Activated CD8-positive, alpha-beta memory T cell treated with anti-CD3 and anti-CD28 coated beads, Interleukin-2, amount 10 ng/mL, durations not matched to agents 7 days and 5 days (primary cell): ENCODE data around the gene ITGA1. TPM values are rescaled to one million over a fixed set of nuclear protein-coding genes. Genes with fewer than 3 reads are reported as not detected.

ENCODE experiments used
- ATAC-seq: fragments of 150-1000 bp; cut with Tn5 transposase; one replicate; pipeline ENCODE4 v1.10.0; 2021; ENCODE audit warnings: moderate library complexity
- CTCF ChIA-PET: fragments of 350-600 bp; sonication (Branson Sonifier 250); formaldehyde crosslinking; loops from one replicate; lab custom pipeline; 2021; ENCODE audit warnings: antibody characterized with exemption; lab: Charles Lee
- DNase-seq: peaks from one replicate; pipeline ENCODE4 v3.0.0-alpha.2; 2020
- H3K27ac Mint-ChIP-seq: one replicate; pipeline ENCODE4 v1.8.0; 2021; ENCODE audit warnings: mild to moderate bottlenecking, mixed read lengths
- H3K27me3 Mint-ChIP-seq: one replicate; pipeline ENCODE4 v1.8.0; 2021; ENCODE audit warnings: mixed read lengths
- H3K36me3 Mint-ChIP-seq: one replicate; pipeline ENCODE4 v1.8.0; 2021; ENCODE audit warnings: mild to moderate bottlenecking, mixed read lengths
- H3K4me1 Mint-ChIP-seq: one replicate; pipeline ENCODE4 v1.8.0; 2021; ENCODE audit warnings: mixed read lengths
- H3K4me3 Mint-ChIP-seq: one replicate; pipeline ENCODE4 v1.8.0; 2021; ENCODE audit warnings: mild to moderate bottlenecking, moderate library complexity, mixed read lengths
- H3K9me3 Mint-ChIP-seq: one replicate; pipeline ENCODE4 v1.8.0; 2022; ENCODE audit warnings: low read depth, mixed read lengths
- total RNA-seq, 2 experiments: library from RNA; stranded (reverse); gene quantifications; one replicate each; pipeline ENCODE4 v1.2.3, GENCODE V29; 2021

The ITGA1 gene
- total RNA-seq, 2 experiments from 2014 or later, result 37.0 to 66.8 TPM

DNA sequence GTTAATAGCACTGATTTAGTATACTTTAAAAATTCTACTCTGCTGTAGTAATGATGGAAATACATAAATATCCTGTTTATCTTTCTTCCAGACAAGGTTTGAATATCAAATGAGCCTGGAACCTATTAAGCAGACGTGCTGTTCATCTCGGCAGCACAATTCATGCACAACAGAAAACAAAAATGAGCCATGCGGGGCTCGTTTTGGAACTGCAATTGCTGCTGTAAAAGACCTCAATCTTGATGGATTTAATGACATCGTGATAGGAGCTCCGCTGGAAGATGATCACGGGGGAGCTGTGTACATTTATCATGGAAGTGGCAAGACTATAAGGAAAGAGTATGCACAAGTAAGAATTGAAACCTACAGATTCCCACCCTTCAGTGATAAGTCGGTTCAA lies 122.4 kb downstream of the ITGA1 start:
- H3K9me3 Mint-ChIP-seq, result no peaks in the 10 kb centered on the region
- H3K4me1 Mint-ChIP-seq, result peaks cover 12% of the 10 kb centered on the region
- no peak overlapping the region for H3K4me3 Mint-ChIP-seq
- CTCF ChIA-PET, result no interaction called here
- no peaks in the 10 kb centered on the region for H3K36me3 Mint-ChIP-seq
- DNase-seq (no peak), ATAC-seq (no peak)
- H3K27ac Mint-ChIP-seq, result no peak overlapping the region
- H3K27me3 Mint-ChIP-seq, result no peaks in the 10 kb centered on the region

DNA sequence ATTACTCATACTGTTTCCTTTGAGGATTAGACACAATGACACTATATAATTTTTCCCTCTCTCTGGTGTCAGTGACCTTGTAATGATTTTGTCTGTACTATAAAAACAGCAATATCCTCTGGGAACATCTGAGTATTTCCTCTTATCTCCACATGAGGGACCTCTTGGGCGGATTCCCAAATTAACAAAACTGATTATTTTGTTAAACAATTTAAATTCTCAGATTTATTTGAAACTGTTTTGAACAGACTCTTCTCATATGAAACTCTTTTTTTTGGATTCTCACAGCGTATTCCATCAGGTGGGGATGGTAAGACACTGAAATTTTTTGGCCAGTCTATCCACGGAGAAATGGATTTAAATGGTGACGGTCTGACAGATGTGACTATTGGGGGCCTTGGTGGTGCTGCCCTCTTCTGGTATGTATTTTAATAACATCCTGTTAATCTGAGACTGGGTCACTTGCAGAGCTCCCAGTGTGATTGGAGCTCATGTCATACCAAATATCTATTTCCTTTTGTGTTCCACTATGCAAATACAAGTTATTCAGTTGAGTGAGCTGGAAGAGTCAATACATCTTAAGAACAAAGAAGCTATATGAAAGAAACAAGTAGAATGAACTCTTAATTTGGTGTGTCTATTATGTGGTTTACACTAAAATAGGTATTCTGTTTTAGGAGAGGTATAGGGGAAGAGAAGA lies 127.6 kb downstream of the ITGA1 start:
- no peaks in the 10 kb centered on the region for H3K27me3 Mint-ChIP-seq
- no peaks in the 10 kb centered on the region for H3K9me3 Mint-ChIP-seq
- peak overlapping the region; percentile 7 for H3K27ac Mint-ChIP-seq
- DNase-seq (peak; percentile 67), ATAC-seq (peak; percentile 98)
- H3K4me1 Mint-ChIP-seq, result peaks cover 10% of the 10 kb centered on the region
- peak overlapping the region; percentile 41 for H3K4me3 Mint-ChIP-seq
- CTCF ChIA-PET, result interaction anchor here (0.6 to 2.1 kb wide), 24 partner anchors 9 to 257 kb away, joined by 3 to 16 read pairs (median 4); partner anchors contain the start of genes ITGA1 and PELO
- H3K36me3 Mint-ChIP-seq, result peaks cover 2% of the 10 kb centered on the region

DNA sequence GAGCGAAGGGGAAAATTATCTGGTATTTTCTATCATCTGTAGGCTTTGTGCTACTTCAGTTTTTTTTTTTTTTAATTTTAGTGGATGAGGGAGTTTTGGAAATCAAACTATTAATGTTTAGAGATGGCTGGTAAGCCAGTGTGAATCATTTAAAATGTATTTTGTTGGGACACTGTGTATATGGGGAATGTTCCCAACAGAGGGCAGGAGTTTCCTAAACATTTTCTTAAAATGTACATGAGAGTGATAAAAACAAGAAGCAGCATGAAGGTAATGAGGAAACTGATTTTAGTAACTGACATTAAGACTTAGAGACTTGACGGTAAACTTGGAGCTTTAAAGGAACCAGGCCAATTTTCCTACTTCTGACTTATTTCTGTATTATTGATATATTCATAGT lies 133.2 kb downstream of the ITGA1 start:
- H3K9me3 Mint-ChIP-seq, result no peaks in the 10 kb centered on the region
- peaks cover 8% of the 10 kb centered on the region for H3K4me1 Mint-ChIP-seq
- CTCF ChIA-PET, result no interaction called here
- no peak overlapping the region for H3K27ac Mint-ChIP-seq
- H3K27me3 Mint-ChIP-seq, result no peaks in the 10 kb centered on the region
- H3K4me3 Mint-ChIP-seq, result no peak overlapping the region
- no peak for DNase-seq
- H3K36me3 Mint-ChIP-seq, result peaks cover 7% of the 10 kb centered on the region
- ATAC-seq, result no peak

DNA sequence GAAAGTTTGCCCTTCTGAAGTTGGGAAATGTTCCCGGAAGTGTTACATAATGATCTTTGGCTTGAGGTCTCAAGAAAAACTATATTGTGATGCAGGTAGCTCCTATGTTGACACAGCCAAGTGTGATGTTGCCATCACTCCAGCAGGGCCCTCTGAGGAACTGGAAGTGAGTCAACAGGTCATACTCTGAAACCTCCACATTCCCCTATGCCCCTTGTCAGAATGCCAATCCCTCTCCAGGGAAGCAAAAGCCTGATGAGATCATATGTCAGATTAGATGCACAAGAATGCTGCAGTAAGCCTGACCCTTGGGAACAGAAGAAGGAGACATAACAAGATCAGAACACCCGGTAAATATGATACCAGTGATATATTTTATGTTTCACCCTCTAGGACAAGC lies 134.7 kb downstream of the ITGA1 start:
- DNase-seq (no peak), ATAC-seq (no peak)
- H3K4me1 Mint-ChIP-seq, result peaks cover 8% of the 10 kb centered on the region
- CTCF ChIA-PET, result interaction anchor here (1.2 kb wide), 1 partner anchor 258 kb away, joined by 3 read pairs; no protein-coding TSS in a partner anchor
- no peaks in the 10 kb centered on the region for H3K27me3 Mint-ChIP-seq
- H3K36me3 Mint-ChIP-seq, result peaks cover 14% of the 10 kb centered on the region
- no peak overlapping the region for H3K4me3 Mint-ChIP-seq
- no peaks in the 10 kb centered on the region for H3K9me3 Mint-ChIP-seq
- no peak overlapping the region for H3K27ac Mint-ChIP-seq

DNA sequence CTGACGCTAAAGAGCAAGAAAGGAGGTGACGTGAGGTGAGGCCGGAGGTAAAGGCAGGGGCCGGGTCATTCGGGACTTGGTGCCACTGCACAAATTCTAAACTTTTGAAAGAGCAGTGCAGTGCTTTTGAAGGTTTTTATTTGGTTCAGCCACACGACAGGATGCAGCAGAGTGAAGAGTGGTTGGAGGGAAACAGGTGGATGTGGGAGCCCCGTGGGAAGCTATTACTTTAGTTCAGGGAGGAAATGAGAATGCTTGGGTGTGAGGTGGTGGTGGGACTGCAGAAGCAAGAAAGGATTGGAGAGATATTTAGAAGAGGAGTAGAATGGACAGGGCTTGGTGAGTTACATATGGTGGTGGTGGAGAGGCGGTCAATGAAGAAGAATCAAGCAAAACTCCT lies 136.7 kb downstream of the ITGA1 start:
- Mint-ChIP-seq H3K27ac (no peak overlapping the region), H3K36me3 (peaks cover 21% of the 10 kb centered on the region), H3K4me3 (no peak overlapping the region), H3K4me1 (peaks cover 15% of the 10 kb centered on the region), H3K9me3 (no peaks in the 10 kb centered on the region), H3K27me3 (no peaks in the 10 kb centered on the region)
- ATAC-seq, result no peak
- no peak for DNase-seq
- CTCF ChIA-PET, result interaction anchor here (1.2 to 1.5 kb wide), 2 partner anchors 19 to 169 kb away, joined by 3 to 6 read pairs; no protein-coding TSS in a partner anchor

DNA sequence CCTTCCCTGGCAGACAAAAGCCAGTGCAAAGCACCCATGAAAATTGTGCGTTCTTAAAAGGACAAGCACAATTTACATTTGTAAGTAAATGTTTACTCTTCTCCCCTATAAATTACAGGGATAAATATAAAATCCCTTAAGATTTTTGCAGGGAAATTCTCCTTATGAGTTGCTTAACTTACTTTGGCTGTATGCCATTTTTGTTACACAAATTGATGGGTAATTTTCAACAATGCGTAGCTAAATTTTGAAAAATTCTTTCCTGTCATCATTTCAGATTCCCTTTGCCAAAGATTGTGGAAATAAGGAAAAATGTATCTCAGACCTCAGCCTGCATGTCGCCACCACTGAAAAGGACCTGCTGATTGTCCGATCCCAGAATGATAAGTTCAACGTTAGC lies 137.3 kb downstream of the ITGA1 start:
- H3K36me3 Mint-ChIP-seq, result peaks cover 23% of the 10 kb centered on the region
- H3K4me3 Mint-ChIP-seq, result no peak overlapping the region
- peaks cover 15% of the 10 kb centered on the region for H3K4me1 Mint-ChIP-seq
- CTCF ChIA-PET, result no interaction called here
- no peaks in the 10 kb centered on the region for H3K9me3 Mint-ChIP-seq
- H3K27me3 Mint-ChIP-seq, result no peaks in the 10 kb centered on the region
- no peak overlapping the region for H3K27ac Mint-ChIP-seq
- DNase-seq (no peak), ATAC-seq (no peak)

DNA sequence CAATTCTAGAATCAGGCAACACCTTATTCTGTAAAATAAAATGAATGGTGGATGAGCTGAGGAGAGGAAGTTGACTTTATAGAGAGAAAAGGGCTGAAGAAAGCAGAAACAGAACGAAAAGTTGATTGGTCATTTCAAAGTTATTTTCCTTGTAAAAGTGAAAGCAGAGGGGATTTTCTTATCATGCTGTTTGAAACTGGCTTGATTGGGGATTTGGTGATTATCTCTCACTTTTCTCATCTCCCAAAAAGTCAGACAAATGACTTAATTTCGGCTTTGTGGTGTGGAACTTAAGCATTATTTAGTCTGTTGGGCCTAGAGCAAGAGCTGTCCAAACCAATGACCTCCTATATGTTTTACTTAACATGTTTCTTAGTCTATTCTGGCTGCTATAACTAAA lies 141.0 kb downstream of the ITGA1 start:
- no peak for ATAC-seq
- no peak for DNase-seq
- Mint-ChIP-seq H3K36me3 (peaks cover 23% of the 10 kb centered on the region), H3K27ac (no peak overlapping the region), H3K9me3 (no peaks in the 10 kb centered on the region), H3K4me3 (no peak overlapping the region), H3K4me1 (peaks cover 15% of the 10 kb centered on the region), H3K27me3 (no peaks in the 10 kb centered on the region)
- CTCF ChIA-PET, result interaction anchor here (1.1 kb wide), 1 partner anchor 20 kb away, joined by 3 read pairs; no protein-coding TSS in a partner anchor

DNA sequence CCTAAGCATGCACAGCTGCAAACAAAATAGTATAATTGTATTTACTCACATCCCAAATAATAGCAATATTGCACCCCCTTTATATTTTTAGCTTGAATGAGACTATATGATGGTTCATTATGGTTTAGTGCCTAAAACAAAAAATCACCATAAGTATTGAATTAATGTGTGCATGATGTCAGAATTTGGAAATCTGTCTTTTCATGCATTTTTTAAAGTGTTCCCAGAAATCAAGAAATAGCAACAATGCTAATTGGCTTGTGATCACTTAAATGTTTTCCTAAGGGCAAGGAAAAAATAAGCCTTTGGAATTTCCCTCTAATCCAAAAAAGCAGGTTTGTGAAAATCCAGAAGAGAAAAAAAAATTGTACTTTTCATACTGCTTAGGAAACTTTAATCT lies 150.5 kb downstream of the ITGA1 start:
- no peak for ATAC-seq
- no peaks in the 10 kb centered on the region for H3K4me1 Mint-ChIP-seq
- no peak for DNase-seq
- CTCF ChIA-PET, result interaction anchor here (1.5 to 2.1 kb wide), 2 partner anchors 11 to 49 kb away, joined by 3 to 9 read pairs; no protein-coding TSS in a partner anchor
- H3K4me3 Mint-ChIP-seq, result no peak overlapping the region
- no peaks in the 10 kb centered on the region for H3K9me3 Mint-ChIP-seq
- H3K27ac Mint-ChIP-seq, result no peak overlapping the region
- peaks cover 2% of the 10 kb centered on the region for H3K36me3 Mint-ChIP-seq
- H3K27me3 Mint-ChIP-seq, result no peaks in the 10 kb centered on the region

DNA sequence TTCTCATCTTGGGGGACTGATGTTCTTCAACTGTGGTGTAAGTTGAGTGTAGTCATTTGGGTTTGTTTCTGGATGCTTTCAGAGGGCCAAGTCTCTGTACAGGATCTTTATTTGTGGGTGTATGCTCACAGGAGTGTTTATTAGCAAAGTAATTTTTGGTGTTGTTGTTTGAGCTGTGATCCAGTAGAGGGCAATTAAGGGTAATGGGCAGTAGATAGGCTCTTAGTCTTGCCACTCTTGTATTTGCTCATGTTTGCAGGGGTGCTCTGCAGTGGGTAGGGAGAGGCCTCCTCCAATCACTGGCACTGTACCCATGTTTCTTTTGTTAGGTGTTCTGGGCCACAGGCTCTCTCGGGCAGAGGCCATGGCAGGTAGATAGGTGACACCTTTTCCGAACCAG lies 155.6 kb downstream of the ITGA1 start:
- Mint-ChIP-seq H3K27ac (no peak overlapping the region), H3K36me3 (no peaks in the 10 kb centered on the region), H3K9me3 (no peaks in the 10 kb centered on the region), H3K27me3 (no peaks in the 10 kb centered on the region), H3K4me3 (no peak overlapping the region), H3K4me1 (peaks cover 20% of the 10 kb centered on the region)
- DNase-seq (no peak), ATAC-seq (peak; percentile 48)
- CTCF ChIA-PET, result interaction anchor here (1.0 to 2.5 kb wide), 3 partner anchors 20 to 252 kb away, joined by 3 to 8 read pairs (median 6); partner anchors contain the start of gene MOCS2

DNA sequence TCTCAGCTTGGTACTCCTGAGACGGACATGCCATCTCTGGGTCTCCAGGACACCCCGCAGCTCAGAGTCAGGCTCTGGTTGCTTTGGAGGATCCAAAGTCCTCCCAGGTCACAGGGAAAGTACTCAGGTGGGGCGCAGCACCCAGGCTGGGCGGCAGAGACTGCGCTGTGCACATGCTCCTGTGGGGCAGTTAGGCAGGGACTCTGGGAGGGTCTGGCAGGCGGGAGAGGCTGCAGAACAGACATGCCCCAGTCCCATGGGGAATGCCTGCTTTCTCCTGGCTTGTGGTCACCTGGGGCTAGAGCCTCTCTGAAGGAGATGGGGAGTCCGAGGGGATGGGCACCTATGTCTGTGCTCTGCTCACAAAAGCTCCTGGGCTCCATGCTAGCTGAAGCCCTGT lies 156.1 kb downstream of the ITGA1 start:
- Mint-ChIP-seq H3K27me3 (no peaks in the 10 kb centered on the region), H3K4me1 (peaks cover 25% of the 10 kb centered on the region), H3K4me3 (no peak overlapping the region), H3K9me3 (no peaks in the 10 kb centered on the region), H3K36me3 (no peaks in the 10 kb centered on the region), H3K27ac (no peak overlapping the region)
- DNase-seq, result no peak
- CTCF ChIA-PET, result interaction anchor here (1.0 to 2.5 kb wide), 5 partner anchors 20 to 253 kb away, joined by 3 to 16 read pairs (median 6); partner anchors contain the start of gene MOCS2
- no peak for ATAC-seq

DNA sequence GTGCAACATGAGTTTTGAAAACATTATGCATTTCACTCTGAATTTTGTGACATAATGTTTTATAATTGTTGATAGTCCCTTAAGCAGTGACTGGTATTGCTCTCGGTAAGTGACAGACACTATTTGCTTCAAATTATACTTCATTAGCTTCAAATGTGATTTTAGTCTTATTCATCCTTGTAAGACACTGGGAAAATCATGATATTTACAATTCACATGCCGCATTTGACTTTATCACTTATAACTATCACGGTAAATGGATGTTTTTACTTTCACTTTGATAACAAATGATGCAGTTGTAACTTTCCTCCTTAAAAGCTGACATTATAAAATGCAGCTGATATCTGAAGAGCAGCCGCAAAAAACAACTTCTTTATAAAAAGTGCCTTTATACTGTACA lies 157.3 kb downstream of the ITGA1 start:
- Mint-ChIP-seq H3K9me3 (no peaks in the 10 kb centered on the region), H3K4me3 (peak overlapping the region; percentile 67), H3K4me1 (peaks cover 31% of the 10 kb centered on the region), H3K27ac (peak overlapping the region; percentile 67), H3K27me3 (no peaks in the 10 kb centered on the region), H3K36me3 (no peaks in the 10 kb centered on the region)
- ATAC-seq (no peak), DNase-seq (no peak)
- CTCF ChIA-PET, result interaction anchor here (0.8 to 2.5 kb wide), 6 partner anchors 8 to 164 kb away, joined by 3 to 16 read pairs (median 4); partner anchors contain the start of gene MOCS2

DNA sequence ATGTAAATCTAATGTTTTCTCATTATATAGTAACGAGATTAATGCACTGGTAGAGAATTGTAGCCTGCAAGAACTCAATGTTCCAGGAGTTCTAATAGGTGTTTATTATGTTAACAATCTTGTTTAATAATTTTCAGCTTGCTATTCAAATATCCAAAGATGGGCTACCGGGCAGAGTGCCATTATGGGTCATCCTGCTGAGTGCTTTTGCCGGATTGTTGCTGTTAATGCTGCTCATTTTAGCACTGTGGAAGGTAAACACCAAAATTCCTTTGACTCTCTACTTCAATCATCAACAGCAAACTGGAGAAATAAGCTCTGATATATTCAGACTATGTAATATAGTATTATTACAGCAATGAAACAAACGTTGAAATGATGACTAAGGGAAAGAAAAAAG lies 159.5 kb downstream of the ITGA1 start:
- DNase-seq (no peak), ATAC-seq (no peak)
- no peak overlapping the region for H3K27ac Mint-ChIP-seq
- H3K27me3 Mint-ChIP-seq, result no peaks in the 10 kb centered on the region
- no peaks in the 10 kb centered on the region for H3K9me3 Mint-ChIP-seq
- H3K4me1 Mint-ChIP-seq, result peaks cover 35% of the 10 kb centered on the region
- no peak overlapping the region for H3K4me3 Mint-ChIP-seq
- CTCF ChIA-PET, result interaction anchor here (1.3 to 5.0 kb wide), 8 partner anchors 77 to 162 kb away, joined by 3 to 79 read pairs (median 12); partner anchors contain the start of gene MOCS2
- no peaks in the 10 kb centered on the region for H3K36me3 Mint-ChIP-seq

DNA sequence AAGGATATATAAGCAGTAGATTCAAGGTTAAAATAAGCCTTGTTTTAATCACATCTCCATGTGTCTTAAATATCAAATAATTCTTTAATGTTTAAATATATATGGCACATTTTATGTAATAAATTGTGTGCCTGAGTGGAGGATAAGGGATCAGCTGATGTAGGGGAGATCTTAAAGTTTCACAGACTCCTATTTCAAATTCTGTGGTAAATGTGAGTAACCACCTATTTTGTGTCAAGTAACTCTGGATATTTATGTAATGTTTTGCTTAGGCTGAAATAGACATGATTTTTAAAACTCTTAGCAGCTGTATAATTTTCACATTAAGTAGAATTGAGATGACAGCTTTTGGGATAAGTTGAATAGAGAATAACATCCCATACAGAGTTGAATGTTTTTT lies 160.1 kb downstream of the ITGA1 start:
- no peak overlapping the region for H3K4me3 Mint-ChIP-seq
- H3K27ac Mint-ChIP-seq, result no peak overlapping the region
- CTCF ChIA-PET, result interaction anchor here (0.6 to 5.0 kb wide), 28 partner anchors 10 to 343 kb away, joined by 3 to 79 read pairs (median 6); partner anchors contain the start of genes ITGA2 and MOCS2
- peaks cover 35% of the 10 kb centered on the region for H3K4me1 Mint-ChIP-seq
- no peaks in the 10 kb centered on the region for H3K9me3 Mint-ChIP-seq
- DNase-seq (no peak), ATAC-seq (no peak)
- H3K27me3 Mint-ChIP-seq, result no peaks in the 10 kb centered on the region
- peaks cover 1% of the 10 kb centered on the region for H3K36me3 Mint-ChIP-seq
